IPS DF 19.7 (cell line): Measurements from ENCODE around the gene MRPL17.

Experiments
- DNase-seq: peaks from one replicate; pipeline ENCODE4 v3.0.0-alpha.2; 2013; ENCODE audit warnings: low read depth, low spot score

MRPL17 gene

DNA sequence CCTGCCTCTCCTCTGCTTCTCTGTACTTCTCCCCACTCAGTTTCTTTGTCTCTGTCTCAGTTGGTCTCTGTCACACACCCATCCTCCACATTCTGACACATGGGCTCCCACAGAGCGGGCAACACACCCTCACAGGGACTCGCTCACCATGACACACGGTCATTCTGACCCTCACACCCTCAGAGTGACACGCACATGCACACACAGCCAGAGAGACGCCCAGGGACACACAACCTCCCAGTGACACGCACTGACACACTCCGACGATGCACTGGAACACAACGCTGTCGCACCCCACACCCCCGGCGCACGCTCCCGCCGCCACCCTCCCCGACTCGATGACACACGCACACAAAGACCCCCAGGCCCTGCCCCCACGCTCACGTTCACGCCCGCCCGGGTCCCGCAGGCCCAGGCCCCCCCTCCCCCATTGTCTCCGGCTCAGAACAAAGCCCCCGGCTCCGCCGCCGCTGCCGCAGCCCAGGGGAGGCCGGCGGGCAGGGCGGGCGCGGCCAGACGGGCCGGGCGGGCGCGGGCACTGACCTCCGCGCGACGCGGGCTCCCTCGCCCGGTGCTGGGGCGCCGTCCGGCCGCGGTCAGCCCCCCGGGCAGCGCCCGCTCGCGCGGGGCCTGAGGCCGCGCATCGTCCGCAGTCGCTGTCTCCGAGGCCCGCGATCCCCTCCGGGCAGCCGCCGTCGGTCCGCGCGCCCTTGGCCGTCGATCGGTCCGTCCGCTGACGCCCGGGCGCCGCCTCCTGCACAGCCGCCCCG, 27.9 kb downstream of the MRPL17 start:
- DNase-seq: no peak

DNA sequence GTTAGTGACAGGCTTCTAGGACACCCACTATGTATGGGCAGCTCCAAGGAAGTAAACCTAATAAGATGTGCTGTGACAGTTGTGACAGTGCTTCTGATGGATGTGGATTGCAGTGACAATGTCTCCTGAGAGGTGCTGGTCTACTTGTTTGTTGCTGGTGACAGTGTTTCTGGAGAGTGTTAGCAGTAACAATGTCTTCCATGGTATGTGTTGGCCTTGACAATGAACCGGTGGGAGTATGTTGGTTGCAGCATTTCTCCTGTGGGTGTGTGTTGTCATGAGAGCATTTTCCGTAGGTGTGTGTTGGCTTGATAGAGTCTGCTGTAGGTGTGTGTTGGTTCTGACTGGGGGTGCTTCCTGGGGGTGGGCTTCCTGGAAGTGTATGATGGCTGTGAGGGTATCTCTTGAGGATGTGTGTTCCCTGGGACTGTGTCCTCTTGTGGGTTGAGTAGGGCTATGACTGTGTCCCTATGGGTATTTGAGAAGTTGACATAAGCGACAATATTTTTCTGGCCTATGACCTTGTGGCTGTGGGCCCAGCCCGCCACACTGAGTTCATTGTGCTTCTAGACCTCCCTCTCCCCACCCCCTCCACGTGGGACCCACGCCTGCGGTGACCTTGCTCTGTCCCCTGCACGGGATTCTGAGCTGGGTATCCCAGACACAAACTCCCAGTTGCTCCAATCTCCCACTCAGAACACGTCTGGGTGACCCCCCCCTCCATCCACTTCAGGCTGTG, 28.7 kb downstream of the MRPL17 start:
- no peak for DNase-seq

GRCh38 chr11:6653656-6654055, 29.5 kb downstream of the MRPL17 start:
- no peak for DNase-seq

GRCh38 chr11:6653097-6653496, 30.0 kb downstream of the MRPL17 start:
- no peak for DNase-seq

DNA sequence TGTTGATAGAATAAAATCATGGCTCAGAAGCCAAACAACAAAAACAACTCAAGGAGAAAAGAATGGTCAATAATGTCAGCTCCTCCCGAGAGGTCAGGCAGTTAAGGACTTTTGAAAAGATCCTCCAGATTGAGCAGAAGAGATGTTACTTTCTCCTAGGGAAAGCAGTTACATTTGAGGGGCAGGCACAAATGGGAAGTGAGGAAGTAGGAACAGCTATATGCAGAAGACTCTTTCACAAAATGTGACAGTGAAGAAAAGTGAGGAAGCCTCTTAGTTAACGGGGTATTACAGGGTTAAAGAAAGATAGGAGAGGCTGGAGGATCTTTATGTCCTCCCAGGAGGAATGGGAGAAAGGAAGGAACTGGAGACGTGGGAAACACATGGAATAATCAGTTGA, 31.0 kb downstream of the MRPL17 start:
- DNase-seq: no peak

- DNase-seq: no peak
Measured at GRCh38 chr11:6650980-6651379, 32.2 kb downstream of the MRPL17 start.

DNA sequence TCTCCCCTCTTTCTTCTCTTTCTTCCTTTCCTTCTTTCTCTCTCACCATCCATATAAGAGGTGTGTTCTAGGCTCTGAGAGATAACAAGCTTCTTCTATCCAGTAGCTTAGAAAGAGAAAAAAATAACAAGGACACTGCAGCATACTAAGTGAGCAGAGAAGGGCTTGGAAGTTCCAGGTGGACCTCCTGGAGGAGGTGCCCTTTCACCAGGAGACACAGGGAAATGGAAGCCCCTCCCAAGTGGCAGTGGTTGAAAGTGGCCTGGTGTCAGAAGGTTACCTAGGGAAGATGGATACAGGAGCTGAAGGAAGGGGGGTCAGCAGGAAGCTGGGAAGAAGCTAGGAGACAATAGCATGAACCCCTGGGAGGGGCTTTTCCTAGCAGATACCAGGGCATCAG, 33.0 kb downstream of the MRPL17 start:
- no peak for DNase-seq

DNA sequence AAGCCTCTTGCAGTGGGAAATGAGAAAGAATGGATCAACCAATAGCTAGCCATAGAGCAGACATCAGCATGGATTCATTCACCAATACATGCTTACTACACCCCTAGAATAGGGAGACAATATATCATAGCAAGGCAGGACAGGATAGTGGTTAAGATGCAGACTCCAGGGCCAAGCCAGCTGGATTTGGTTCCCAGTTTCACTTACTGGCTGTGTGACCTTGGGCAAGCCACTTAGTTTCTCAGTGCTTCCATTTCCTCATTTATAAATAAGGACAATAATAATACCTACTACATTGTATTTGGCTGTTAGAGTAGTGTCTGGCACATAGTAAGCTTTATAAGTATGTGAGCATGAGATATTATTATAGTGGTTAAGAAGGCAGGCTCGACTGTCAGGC, 34.6 kb downstream of the MRPL17 start:
- DNase-seq: no peak

- DNase-seq: no peak
Measured at GRCh38 chr11:6647836-6648235, 35.3 kb downstream of the MRPL17 start.

- DNase-seq: no peak
Measured at GRCh38 chr11:6646918-6647679, 36.0 kb downstream of the MRPL17 start.

DNA sequence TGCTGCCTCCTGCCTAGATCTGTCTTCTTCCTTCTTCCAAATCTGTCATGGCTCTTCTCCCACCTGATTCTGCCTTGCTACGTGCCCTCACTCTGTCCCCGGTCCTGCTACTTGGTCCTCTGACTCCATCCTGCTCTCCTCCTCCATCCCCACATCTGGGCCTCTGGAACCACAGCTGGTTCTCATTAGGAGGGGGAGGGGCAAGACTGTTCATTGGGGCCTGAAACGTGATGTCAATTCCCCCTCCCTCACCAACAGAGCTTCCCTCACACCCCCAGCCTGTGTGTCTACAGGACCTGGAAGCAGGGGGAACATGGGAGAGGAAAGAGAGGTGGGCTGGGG, 36.6 kb downstream of the MRPL17 start:
- no peak for DNase-seq

- DNase-seq: no peak
Measured at GRCh38 chr11:6646071-6646470, 37.1 kb downstream of the MRPL17 start.

DNA sequence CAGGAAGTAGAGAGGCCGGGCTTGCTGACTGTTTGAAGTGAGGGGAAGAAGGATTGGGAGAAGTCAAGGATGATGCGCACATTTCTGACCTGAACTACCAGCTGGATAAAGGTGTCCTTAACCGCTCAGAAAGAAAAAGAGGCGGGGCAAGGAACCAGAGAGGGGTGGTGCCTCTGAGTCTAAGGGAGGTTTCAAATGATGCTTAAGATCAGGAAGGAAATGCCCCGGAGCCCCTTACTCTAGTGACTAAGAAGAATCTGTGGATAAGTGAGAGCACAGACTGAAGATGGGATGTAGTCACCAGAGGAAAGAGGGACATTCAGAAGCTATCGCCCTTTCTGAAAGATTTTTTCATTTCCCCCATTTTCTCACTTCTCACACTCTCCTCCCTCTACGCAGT, 40.2 kb downstream of the MRPL17 start:
- no peak for DNase-seq

DNA sequence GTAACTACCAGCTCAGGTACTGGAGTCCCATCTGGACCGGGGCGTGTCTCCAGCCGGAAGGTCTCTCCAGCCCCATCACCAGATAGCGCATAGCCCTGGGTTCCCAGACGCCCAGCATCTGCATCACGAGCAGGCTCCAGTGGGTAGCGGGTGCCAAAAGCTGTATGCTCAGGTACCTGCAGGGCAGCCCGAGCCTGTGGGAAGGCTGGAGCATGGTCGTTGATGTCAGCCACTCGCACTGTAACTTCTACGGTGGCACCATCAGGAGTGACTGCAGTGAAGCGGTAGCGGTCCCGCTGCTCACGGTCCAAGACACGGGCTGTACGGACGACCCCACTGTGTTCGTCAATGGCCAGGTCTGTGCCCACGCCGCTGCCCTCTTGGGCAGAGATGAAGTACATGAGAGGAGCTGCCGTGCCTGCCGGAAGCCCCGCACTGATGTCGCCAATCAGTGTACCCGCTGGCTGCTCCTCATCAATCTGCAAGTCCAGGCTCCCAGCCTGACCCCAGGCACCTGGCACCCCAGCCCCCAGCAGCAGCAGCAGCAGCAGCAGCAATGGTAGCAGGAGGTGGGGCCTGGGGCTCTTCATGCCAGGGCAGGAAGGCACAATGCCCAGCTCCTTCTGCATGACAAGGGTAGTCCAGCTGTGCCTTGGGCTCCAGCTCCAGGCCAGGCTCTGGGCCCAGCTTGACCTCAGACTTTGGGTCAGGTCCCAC, 42.0 kb downstream of the MRPL17 start:
- DNase-seq: no peak

DNA sequence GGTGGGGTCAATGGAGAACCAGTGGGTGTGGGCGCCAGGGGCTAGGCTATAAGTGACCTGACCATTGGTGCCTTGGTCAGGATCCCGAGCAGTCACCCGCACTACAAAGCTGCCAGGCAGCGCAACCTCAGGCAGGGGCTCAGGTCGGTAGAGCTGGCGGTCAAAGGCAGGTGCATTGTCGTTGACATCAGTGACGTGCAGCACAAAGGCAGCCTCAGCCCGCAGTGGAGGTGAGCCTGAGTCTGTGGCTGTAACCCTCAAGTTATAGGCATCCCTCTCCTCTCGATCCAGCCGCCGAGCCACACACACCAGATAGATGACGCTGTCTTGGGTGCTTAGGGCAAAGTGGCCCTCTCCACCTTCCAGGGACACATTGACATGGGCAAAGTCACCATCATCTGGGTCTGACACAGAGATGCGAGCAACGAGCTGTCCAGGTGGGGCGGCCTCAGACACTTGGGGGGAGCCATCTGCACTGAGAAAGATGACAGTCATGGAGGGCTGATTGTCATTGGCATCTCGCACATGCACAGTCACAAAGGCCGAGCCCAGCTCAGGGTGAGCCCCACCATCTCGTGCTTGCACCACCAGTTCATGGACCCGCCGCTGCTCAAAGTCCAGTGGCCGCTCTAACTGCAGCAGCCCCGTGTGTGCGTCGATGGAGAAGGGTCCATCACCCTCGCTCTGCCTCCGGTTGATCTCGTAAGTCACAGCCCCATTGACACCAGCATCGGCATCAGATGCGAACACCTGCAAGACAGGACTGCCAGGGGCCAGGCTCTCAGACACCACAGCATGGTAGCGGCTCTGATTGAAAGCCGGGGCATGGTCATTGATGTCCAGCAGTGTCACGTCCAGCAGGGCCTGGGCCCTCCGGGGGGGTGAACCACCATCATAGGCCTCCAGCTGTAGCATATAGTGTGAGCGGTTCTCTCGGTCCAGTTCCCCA, 42.8 kb downstream of the MRPL17 start:
- DNase-seq: no peak

- no peak for DNase-seq
Measured at GRCh38 chr11:6638429-6638828, 44.7 kb downstream of the MRPL17 start.

DNA sequence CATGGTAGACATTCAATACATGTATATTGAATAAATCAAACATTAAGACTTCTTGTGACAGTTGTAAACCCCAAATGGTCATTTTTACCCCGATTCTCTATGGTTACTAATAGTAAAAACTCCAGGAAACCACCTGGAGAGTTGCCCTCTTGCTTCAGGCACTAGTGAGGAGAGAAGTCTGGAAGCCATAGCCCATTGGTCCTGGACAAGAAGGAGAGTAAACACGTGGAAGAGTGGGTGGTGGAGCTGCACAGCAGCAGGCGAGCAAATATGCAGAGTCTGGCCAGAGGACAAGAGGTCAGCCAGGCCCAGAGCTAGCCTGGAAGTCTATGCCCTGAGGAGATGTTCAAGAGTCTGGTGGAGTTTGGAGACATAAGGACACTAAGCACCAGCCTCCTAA, 45.3 kb downstream of the MRPL17 start:
- DNase-seq: no peak

DNA sequence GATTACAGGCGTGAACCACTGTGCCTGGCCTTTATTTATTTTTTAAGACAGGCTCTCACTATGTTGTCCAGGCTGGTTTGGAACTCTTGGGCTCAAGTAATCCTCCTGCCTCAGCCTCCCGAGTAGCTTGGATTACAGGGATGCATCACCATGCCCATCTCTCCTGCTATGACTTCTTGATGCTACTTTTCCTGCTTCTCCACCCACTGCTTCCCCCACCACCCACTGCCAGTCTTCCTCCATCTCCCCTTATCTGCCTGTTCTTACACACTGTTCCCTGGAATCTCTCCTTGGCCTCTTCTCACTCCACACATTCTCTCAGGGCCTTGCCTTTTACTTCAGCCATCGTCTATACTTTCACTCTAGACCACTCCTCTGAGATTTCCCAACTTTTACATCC, 46.7 kb downstream of the MRPL17 start:
- no peak for DNase-seq

- DNase-seq: no peak
Measured at GRCh38 chr11:6635082-6635932, 47.8 kb downstream of the MRPL17 start.

GRCh38 chr11:6634534-6634933, 48.6 kb downstream of the MRPL17 start:
- DNase-seq: no peak
